GM18498 (cell line): Measurements from ENCODE around the gene RPTOR.
"Not testable (repeated sequence)": the region's sequence is repeated elsewhere in the genome, so short reads cannot be mapped to it uniquely, and the experiment has no call there.

Experiments used
- ATAC-seq: cut with Tn5 transposase; IDR thresholded peaks from one replicate; pipeline ENCODE4 v1.9.1; 2021; ENCODE audit warnings: mild to moderate bottlenecking, moderate library complexity; ENCODE audit not compliant: unreplicated experiment

Gene RPTOR

DNA sequence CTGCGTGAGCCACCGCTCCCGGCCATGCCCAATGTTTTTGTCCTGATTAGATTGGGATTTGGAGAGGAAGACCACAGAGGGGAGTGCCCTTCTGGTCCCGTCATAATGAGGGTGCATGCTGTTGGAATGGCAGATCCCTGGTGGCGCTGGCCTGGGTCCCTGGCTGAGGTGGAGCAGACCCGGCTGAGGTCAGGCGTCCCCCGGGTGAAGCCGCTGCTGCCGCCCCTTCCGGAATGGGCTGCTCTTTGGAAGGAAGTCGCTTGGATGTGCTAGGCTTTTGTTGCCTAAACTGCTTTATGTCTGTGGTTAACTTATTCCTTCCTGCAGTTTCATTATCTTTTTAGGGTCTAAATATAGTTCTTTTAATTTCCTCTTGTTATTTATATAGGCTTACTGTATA lies 326.7 kb downstream of the RPTOR start:
- ATAC-seq = no peak

DNA sequence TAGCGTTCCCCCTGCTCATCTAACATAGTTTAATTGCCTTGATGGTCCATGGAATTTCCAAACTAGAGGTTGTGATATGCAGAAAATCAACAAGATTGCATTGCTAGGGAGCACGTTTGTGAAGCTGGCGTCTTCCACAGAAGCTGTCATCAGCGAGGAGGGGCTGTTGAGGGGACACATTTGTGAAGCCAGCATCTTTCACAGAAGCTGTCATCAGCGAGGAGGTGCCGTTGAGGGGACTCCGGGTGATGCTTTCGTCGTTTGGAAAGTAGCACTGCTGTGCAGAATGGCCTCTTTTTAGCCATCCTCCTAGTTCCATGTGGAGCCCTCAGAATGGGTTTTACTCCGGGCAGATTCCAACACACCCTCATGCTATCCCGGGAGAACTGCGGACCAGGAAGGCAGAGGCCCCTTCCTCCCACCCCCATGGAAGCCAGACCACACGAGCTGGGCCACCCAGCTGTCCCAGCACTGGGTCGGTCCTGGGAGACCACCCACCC lies 327.4 kb downstream of the RPTOR start:
- no peak for ATAC-seq

DNA sequence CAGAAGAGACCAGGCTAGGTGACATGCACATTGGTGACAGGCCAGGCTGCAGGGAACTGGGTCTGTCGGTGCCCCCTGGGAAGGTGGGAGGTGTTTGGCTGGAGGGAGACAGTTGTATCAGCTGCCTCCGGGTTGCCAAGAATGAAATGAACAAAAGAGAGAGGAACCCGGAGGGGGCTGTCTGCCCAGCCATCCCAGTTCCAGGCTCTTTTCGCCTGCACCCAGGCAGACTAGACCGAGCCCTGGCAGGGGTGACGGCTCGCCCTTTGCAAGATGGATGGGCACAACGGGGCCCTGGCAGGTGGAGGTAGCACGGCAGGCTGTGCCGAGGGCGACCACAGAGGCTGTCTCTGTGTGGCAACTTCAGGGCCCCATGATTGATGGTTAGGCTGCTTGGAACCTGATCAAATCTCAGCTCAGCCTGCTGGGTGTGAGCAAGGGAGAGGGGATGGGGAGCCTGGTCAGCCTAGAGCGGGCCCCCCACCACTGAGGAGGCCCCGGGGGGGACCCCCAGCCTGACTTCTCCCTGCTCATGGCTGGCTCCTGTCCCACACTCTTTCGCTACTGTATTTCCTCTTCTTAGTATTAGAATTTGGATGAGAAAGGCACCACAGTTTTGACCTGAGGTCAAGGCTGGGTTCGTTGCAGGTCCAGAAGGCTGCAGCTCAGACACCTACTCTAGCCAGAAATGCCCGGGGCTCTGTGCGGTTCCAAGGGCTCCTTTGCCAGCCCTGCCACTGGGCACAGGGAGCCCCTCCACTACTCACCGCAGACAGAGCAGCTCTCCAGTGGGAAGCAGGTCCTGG lies 328.1 kb downstream of the RPTOR start:
- no peak for ATAC-seq

DNA sequence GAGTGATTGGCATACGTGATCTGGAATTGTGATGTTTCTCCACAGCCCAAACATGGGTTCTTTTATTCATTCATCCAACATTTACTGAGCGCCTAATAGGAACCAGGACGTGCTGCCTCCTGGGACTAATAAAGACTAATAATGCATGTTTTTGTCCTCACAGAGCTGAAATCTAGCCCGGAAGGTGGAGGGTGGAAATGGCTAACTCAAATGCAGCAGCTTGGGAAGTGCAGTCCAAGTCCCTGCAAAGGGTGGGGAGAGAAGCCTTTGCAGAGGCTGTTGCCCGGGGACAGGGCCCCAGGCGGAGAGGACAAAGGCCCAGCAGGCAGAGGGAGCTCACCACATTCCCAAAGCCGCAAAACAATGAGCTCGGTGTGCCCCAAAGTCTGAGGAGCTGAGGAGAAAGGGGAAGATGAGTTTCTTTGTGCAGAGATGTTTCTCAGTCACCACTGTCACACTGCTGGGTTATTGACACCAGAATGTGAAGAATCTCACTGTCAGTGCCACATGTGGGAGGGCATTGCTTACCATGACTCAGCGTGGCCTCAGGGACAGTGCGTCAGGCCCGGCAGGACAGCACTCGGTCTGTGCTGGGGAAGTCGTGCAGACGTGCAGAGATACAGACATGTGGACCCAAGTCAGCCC lies 328.8 kb downstream of the RPTOR start:
- no peak for ATAC-seq

DNA sequence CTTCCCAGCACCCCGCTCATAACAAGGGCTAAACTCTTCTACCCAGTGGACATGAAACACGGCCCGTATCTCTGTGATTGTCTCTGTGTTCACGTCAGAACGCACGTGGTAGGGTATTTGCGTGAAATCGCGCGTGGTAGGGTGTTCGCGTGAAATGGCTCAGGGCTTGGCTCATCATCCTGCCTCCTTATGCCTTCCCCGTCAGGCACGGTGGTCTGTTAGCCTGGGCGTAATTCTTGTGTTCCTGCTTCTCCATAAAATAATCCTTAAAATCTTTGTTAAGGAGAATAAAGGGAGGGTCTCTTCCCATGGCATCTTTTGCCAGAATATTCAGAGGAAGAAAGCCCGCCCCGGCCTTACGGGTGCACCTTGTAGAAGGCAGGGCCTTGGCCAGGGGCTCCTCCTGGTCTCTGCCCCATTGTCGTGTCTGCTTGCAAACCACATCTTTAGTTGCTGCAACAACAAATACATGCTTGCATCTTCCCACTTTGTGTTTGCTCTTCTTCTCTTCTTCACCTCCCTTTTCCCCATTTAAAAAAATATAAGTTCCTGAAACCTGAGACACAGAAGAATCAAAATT lies 330.3 kb downstream of the RPTOR start:
- ATAC-seq = no peak

DNA sequence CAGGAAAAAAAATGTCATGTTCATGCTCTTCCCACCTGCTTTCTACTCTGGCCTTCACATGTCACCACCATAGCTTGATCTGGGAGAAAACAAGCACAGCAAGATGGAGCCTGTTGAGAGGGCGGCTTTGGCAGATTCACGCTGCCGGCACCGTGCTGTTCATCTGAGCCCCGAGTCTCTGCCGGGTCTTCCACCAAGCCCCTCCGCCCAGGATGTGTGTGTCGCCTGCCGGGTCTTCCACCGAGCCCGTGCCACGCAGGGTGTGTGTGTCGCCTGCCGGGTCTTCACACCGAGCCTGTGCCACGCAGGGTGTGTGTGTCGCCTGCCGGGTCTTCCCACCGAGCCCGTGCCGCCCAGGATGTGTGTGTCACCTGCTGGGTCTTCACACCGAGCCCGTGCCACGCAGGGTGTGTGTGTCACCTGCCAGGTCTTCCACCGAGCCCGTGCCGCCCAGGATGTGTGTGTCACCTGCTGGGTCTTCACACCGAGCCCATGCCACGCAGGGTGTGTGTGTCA lies 330.9 kb downstream of the RPTOR start:
- ATAC-seq = not testable (repeated sequence)

DNA sequence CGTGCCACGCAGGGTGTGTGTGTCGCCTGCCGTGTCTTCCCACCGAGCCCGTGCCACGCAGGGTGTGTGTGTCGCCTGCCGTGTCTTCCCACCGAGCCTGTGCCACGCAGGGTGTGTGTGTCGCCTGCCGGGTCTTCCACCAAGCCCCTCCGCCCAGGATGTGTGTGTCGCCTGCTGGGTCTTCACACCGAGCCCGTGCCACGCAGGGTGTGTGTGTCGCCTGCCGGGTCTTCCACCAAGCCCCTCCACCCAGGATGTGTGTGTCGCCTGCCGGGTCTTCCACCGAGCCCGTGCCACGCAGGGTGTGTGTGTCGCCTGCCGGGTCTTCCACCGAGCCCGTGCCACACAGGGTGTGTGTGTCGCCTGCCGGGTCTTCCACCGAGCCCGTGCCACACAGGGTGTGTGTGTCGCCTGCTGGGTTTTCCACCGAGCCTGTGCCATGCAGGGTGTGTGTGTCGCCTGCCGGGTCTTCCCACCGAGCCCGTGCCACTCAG lies 331.9 kb downstream of the RPTOR start:
- not testable (repeated sequence) for ATAC-seq

DNA sequence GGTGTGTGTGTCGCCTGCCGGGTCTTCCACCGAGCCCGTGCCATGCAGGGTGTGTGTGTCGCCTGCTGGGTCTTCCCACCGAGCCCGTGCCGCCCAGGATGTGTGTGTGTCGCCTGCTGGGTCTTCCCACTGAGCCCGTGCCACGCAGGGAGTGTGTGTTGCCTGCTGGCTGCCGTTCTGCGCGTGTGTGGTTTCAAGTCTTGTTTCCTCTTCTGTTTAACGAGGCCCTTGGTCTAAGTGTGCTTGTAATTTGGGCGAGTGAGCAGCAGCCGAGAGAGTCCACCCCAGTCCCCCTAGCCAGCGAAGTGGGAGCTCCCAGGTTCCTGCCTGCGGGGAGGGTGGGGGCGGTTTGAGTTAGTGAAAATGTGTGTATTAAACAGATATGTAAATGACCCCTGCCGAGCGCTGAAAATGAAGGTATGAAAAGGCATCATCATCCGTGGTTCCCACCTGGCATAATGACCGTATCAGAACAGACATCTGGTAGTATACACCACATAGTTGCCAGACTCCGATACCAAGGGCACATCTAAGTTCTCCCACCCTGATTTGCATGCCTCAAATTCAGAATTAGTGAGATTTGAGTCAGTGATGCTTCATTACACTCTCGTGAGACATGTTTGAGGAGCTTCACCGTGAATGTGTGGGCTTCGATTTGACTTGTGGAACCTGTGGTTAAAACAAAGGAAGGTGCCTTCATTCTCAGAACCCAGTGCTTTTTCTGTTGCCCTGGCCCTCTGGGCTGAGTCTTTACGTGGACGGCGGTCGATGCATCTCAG lies 332.5 kb downstream of the RPTOR start:
- peak; percentile 88 for ATAC-seq

DNA sequence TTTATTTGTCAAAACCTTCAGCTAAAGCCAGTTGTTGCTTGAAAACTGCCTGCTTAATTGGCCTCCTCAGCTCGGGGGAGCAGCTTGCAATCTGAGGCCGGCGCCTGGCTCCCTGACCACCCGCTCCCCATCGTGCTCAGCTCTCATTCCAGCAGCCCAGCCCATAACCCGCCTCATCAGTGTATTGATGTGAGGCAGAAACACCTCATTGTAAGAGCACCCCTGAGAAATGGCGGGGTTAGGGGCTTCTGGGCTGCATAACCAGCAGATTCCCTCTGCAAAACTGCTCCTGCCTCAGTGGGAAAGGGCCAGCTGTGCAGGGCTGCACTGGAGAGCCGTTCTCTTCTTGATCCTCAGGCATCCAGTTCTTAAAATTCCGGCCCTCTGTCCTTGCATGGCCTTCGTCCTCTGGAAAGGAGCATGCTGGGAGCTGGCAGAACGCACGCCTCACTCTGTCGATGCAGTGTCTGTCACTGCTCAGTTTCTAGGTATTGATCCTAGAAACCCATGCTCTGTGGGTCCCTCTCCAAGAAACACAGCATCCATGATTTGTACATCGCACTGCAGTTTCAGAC lies 333.2 kb downstream of the RPTOR start:
- ATAC-seq = no peak

DNA sequence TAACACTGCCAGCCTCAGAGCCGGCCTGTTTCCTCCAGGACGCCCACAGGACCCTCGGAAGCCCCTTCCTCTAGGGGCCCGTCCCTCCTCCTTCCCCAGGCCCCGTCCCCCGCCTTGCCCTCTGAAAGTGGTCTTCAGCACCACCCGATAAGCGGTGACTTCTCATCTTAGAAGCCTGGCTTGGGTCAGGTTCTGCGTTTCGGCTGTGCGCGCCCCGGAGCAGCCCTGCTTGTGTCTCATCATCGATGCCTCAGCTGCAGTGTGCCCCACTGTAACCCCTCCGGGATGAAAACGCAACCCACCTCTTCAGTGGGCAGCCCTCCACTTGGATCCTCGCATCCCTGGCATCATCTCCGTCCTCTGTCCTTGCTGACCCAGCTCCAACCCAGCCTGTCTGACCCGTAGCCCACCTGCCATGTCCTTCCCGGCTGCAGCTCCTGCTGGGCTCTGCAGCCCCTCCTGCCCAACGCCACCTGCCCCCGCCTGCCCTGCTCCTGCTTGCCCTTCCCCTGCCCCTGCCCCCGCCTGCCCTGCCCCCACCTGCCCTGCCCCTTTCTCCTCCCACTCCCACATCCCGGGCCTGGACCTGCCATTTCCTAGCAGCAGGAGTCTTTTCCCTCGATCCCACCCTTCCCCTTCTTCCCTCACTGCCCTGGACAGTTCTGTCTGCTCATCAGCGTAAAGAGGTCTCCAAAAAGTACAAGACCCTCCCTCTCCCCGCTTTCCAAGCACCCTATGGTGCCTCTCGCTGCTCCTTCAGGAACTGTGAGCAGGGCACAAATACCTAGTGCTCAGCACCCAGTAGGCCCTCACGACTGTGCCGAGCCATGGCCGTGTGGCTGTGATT lies 334.5 kb downstream of the RPTOR start:
- no peak for ATAC-seq

DNA sequence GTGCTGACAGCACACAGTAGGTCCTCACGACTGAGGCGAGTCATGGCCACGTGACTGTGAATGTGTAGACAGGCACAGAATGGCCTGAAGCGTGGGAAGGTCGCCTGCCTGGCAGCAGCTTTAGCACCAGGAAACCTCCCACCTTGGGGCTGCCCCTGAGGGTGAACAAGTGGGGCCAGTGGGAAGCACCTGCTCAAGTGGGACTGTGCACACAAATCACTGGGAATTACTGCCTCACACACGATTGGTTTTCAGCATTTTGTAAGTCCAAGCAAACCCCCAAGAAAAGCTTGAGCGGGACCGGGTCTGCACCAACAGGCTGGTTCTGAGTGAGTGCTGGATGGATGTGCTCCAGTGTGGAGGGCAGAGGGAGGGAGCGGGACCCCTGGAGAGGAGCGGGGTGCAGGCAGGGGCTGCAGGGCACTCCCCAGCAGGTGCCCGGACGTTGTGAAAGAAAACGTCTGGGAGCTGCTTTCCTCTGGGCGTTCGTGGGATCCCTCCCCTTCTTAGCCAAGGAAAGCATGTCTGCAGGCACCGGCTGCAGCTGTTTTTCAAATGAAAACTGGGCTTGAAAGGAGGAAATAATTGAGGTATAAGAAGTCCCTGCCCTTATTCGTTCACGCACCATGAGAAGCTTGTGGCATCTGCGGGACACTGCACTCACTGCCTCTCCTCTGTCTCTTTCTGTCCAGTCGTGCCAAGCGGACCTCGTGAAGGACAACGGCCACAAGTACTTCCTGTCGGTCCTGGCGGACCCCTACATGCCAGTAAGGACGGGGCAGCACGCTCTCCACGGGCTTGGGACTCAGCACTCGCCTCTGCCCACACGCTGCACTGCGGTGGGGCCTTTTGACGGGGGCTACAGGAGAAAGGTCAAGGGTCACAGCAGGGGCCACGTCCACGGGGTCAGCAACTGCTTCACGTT lies 335.3 kb downstream of the RPTOR start:
- ATAC-seq = no peak

DNA sequence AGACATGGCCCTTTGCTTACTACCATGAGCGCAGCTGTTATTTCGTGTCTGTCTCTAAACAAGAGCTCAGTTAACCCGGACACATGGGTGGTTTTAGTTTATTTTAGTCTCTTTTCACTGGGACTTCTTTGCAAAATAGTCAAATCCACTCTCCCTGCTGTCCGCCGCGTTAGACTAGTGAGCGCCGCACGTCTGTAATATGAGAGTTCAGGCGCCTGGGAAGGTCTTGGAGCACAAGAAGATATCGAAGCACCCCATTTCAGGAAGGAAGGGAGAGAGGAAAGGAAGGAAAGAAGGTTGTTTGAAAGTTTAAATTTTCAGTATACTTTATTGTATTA lies 336.0 kb downstream of the RPTOR start:
- no peak for ATAC-seq

DNA sequence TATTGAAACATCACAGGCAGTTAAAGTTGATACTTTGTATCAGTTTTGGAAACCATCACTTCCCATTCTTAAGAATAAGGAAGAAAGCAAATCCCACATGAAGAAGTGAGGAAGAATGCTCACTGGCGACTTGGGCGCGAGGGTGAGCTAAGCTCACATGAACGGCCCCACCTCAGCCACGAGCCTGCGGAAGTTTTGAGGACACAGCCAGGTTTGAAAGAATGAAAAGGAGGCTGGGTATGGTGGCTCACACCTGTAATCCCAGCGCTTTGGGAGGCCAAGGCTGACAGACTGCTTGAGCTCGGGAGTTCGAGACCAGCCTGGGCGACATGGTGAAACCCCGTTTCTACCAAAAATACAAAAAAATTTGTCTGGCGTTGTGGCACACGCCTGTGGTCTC lies 336.7 kb downstream of the RPTOR start:
- no peak for ATAC-seq

DNA sequence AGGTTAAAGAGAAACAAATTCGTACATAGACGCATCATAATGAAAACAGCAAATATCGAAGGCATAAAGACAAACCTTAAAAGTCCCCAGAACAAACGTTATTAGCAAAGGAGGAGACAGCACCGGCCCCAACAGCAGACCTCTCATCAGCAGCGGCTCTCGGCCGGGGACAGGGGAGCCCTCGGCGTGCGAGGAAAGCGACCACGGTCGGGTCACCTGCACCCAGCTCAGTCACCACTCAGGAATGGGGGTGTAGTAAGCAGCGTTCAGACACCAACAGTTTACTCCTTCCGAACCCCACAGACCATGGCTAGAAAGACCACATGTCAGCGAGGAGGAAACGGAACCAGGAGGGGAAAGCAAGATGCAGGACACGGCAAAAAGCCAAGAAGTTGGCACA lies 337.7 kb downstream of the RPTOR start:
- ATAC-seq = no peak

DNA sequence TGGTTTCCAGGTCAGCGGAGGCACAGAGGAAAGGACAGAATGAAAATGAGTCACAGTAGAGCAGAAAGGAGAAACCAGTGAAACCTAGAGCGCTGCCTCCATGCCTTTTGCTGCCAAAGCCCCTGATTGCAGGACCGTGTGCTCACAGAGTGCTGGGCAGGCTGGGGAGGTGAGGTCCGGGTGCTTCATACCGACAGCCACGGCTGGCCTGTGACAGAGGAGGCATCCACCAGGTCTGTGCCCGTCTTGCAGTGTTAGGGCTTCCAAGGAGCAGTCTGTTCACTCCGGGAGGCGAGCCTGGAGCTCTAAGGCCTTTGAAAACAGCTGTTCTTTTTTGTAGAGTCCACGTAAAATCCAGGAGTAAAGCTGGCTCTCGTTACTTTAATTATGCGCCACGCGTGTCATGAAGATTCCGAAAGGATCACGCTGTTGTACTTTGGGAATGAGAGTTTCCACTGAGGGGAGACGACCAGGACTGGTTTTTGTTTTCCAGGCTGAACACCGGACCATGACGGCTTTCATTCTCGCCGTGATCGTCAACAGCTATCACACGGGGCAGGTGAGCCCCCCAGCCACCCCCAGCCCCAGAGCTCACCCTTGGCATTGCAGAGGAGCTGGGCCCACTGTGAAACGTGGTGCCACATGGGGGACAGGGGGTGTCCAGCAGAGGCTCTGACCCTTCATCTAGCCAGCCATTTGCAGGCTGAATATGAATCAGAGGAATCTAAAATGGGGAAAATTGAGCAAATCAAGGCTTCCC lies 338.5 kb downstream of the RPTOR start:
- ATAC-seq = no peak

DNA sequence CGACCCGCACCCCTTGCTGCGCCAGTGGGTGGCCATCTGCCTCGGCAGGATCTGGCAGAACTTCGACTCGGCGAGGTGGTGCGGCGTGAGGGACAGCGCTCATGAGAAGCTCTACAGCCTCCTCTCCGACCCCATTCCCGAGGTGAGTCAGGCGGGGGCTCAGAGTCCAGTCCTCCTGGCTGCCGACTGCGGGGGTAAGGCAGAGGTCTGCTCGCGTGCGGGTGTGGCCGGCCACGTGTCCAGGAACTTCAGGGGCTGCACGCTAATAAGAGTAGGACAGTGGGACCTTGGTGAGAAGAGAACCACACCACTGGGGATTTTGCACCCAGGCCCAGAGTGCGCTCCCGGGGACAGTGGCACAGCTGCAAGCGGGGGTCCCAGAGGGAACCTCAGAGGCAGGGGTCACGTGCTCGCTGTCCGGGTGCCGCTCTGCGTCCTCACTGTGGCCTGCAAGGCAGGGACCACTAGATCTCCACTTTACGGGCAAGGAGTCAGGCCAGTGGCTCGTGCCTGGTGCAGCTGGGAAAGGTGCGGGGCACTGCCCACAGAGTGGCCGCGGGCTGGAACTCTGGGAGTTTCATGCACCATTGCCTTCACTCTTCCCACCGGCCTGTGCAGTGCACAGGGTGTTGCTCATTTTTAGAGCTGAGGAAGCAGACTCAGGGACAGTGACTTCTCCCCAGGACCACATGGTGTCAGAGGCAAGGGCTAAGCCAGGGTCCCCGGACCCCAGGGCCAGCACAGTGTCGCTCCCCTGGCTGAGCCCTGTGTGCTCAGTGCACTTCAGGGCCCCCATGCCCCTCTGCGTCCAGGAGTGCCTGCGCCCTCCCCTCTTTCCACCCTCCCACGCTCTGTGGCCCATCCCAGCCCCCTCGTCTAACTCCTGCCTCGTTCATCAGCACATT lies 339.4 kb downstream of the RPTOR start:
- ATAC-seq = no peak

DNA sequence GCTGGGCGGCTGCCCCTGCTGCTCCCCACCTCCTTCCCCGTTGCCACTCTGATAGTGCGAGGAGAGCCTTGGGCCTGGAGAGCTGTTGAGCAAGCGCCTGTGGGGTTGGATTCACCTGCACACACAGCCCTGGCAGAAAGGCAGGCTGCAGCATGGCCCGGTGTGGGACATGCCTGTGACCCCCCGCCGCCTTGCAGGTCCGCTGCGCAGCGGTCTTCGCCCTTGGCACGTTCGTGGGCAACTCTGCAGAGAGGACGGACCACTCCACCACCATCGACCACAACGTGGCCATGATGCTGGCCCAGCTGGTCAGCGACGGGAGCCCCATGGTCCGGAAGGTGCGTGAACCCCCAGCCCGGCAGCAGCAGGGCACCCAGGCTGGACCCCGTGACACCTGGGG lies 340.2 kb downstream of the RPTOR start:
- no peak for ATAC-seq
